Measurements from ENCODE around the gene DDX41. TPM values are rescaled to one million over a fixed set of nuclear protein-coding genes. Genes with fewer than 3 reads are reported as not detected.

The DDX41 gene
- total and polyA plus RNA-seq, 2 of the 13 experiments (the other 11 are each of a cell fraction or from before 2014, with no cell fraction given) = 62.8 to 105 TPM

DNA sequence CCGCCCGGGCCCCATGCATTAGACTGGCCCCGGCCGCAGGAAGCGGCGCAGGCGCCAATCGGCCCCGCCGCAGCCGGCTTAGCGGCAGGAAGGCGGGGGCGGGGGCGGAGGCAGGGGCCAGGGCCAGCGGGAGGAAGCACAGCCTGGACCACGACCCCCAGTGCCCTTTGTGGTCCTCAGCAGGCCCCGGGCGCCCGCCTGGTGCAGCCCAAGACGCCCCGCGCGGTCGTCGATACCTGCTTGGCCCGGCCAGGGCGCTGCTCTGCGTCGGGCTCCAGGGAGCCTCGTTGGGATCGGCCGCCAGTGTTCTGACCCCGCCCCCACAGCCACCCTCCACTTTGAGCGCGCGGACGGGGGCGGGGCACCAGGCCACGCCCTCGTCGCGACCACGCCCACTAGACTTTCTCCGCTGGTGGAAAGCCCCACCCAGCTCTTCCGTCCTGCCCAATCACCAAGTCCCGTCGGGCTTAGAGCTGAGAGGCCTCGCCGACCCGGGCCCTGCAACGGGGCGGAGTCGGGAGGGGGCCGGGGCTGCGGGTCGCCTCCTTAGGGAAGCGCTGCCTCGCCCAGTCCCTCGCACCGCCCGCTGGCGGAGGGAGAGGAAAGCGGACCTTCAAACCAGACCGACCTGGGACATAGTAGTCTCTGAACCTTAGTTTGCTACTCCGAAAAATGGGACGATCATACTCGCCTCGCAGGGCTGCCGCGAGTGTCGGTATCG, 19.3 kb downstream of the DDX41 start, which contains the start of gene PDLIM7 (continued):
- TF ChIP-seq POLR2G (IDR thresholded peaks at IDR 0.05; ENCODE audit: low read depth, low read length) = peak; percentile 96
- no peak for TF ChIP-seq RNF2 (conservative IDR thresholded peaks at IDR 0.05; ENCODE audit: low read depth)
- TF ChIP-seq, protein P1, sequence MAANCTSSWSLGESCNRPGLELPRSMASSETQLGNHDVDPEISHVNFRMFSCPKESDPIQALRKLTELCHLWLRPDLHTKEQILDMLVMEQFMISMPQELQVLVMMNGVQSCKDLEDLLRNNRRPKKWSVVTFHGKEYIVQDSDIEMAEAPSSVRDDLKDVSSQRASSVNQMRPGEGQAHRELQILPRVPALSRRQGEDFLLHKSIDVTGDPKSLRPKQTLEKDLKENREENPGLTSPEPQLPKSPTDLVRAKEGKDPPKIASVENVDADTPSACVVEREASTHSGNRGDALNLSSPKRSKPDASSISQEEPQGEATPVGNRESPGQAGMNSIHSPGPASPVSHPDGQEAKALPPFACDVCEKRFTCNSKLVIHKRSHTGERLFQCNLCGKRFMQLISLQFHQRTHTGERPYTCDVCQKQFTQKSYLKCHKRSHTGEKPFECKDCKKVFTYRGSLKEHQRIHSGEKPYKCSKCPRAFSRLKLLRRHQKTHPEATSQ (CRISPR knock-in tag; IDR thresholded peaks at IDR 0.05; ENCODE audit: borderline replicate concordance) = no peak
- TF ChIP-seq EZH2 (conservative IDR thresholded peaks at IDR 0.05; ENCODE audit: low read depth, low read length) = no peak
- TF ChIP-seq SOX5 (CRISPR knock-in tag; IDR thresholded peaks at IDR 0.05; ENCODE audit: borderline replicate concordance) = peak; percentile 20; the same call in 1 of the 2 replicates
- peak; percentile 70; the same call in 1 of the 2 replicates for TF ChIP-seq ISX (CRISPR knock-in tag; conservative IDR thresholded peaks at IDR 0.05)
- peak; percentile 53 for TF ChIP-seq PHF8 (CRISPR knock-in tag; IDR thresholded peaks at IDR 0.05)
- no peak for TF ChIP-seq ZBTB8A (CRISPR knock-in tag; IDR thresholded peaks at IDR 0.05; ENCODE audit: borderline replicate concordance, low read depth)
- TF ChIP-seq, protein P2, sequence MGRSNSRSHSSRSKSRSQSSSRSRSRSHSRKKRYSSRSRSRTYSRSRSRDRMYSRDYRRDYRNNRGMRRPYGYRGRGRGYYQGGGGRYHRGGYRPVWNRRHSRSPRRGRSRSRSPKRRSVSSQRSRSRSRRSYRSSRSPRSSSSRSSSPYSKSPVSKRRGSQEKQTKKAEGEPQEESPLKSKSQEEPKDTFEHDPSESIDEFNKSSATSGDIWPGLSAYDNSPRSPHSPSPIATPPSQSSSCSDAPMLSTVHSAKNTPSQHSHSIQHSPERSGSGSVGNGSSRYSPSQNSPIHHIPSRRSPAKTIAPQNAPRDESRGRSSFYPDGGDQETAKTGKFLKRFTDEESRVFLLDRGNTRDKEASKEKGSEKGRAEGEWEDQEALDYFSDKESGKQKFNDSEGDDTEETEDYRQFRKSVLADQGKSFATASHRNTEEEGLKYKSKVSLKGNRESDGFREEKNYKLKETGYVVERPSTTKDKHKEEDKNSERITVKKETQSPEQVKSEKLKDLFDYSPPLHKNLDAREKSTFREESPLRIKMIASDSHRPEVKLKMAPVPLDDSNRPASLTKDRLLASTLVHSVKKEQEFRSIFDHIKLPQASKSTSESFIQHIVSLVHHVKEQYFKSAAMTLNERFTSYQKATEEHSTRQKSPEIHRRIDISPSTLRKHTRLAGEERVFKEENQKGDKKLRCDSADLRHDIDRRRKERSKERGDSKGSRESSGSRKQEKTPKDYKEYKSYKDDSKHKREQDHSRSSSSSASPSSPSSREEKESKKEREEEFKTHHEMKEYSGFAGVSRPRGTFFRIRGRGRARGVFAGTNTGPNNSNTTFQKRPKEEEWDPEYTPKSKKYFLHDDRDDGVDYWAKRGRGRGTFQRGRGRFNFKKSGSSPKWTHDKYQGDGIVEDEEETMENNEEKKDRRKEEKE (IDR thresholded peaks at IDR 0.05) = no peak
- TF ChIP-seq KDM5B (CRISPR knock-in tag; IDR thresholded peaks at IDR 0.05; ENCODE audit: borderline replicate concordance) = peak; percentile 51; the same call in 1 of the 2 replicates
- no peak for TF ChIP-seq ZHX2 (IDR thresholded peaks at IDR 0.05; ENCODE audit: low read depth)
- TF ChIP-seq ZHX2 (CRISPR knock-in tag; IDR thresholded peaks at IDR 0.05; ENCODE audit: borderline replicate concordance) = no peak
- peak; percentile 86; the same call in 1 of the 2 replicates for TF ChIP-seq KLF9 (CRISPR knock-in tag; IDR thresholded peaks at IDR 0.05; ENCODE audit: low read depth)
- TF ChIP-seq ZBTB7A (CRISPR knock-in tag; IDR thresholded peaks at IDR 0.05) = no peak
- TF ChIP-seq ZNF768 (CRISPR knock-in tag; IDR thresholded peaks at IDR 0.05) = peak; percentile 92
- TF ChIP-seq MLX (CRISPR knock-in tag; IDR thresholded peaks at IDR 0.05) = no peak
- TF ChIP-seq YEATS4 (CRISPR knock-in tag; IDR thresholded peaks at IDR 0.05; ENCODE audit: borderline replicate concordance) = no peak; the same call in 1 of the 2 replicates

Data from HepG2 (cell line).